Fibroblast of skin of scalp (primary cell): ENCODE data around the gene PLEKHO1. TPM values are rescaled to one million over a fixed set of nuclear protein-coding genes. Genes with fewer than 3 reads are reported as not detected.
"Not testable (repeated sequence)": the region's sequence is repeated elsewhere in the genome, so short reads cannot be mapped to it uniquely, and the experiment has no call there.

ENCODE experiments used
- DNase-seq: peaks from one replicate; pipeline ENCODE4 v3.0.0-alpha.2; 2013
- polyA plus RNA-seq, 2 experiments: library from polyadenylated mRNA; unstranded; fragments of 120-200 nt; gene quantifications; one replicate each; pipeline ENCODE4 v1.2.1, GENCODE V29; 2013; ENCODE audit not compliant: insufficient read length in 2 of 2

PLEKHO1 gene
- polyA plus RNA-seq (2013, experiment 1 of 2; ENCODE audit: insufficient read length), result 127 TPM
- polyA plus RNA-seq (2013, experiment 2 of 2; ENCODE audit: insufficient read length), result 121 TPM

GRCh38 chr1:150149271-150150132 is at the start of gene PLEKHO1:
Gene PLEKHO1, plus strand, starts transcription at chr1:150149916. Its CDS starts 342 bp downstream, at chr1:150150258.
- DNase-seq, result peak; percentile 89

- DNase-seq, result no peak
Measured at GRCh38 chr1:150102986-150103385, 46.7 kb upstream of the PLEKHO1 start.

- DNase-seq, result peak; percentile 5
Measured at GRCh38 chr1:150106341-150106740, 43.4 kb upstream of the PLEKHO1 start.

GRCh38 chr1:150109586-150109985 is 40.1 kb upstream of the PLEKHO1 start:
- no peak for DNase-seq

- DNase-seq, result no peak
Measured at GRCh38 chr1:150110116-150110515, 39.6 kb upstream of the PLEKHO1 start.

GRCh38 chr1:150111670-150112069 is 38.0 kb upstream of the PLEKHO1 start:
- DNase-seq, result no peak

GRCh38 chr1:150115121-150115520 is 34.6 kb upstream of the PLEKHO1 start:
- DNase-seq, result no peak

- DNase-seq, result no peak
Measured at GRCh38 chr1:150118716-150119115, 31.0 kb upstream of the PLEKHO1 start.

GRCh38 chr1:150121236-150121862 is 28.4 kb upstream of the PLEKHO1 start:
- peak; percentile 37 for DNase-seq

GRCh38 chr1:150126811-150127210 is 22.9 kb upstream of the PLEKHO1 start:
- no peak for DNase-seq

GRCh38 chr1:150127464-150127863 is 22.3 kb upstream of the PLEKHO1 start:
- DNase-seq, result no peak

- no peak for DNase-seq
Measured at GRCh38 chr1:150127868-150128267, 21.8 kb upstream of the PLEKHO1 start.

- DNase-seq, result no peak
Measured at GRCh38 chr1:150132372-150132771, 17.3 kb upstream of the PLEKHO1 start.

GRCh38 chr1:150134537-150134936 is 15.2 kb upstream of the PLEKHO1 start:
- DNase-seq, result no peak

- peak; percentile 39 for DNase-seq
Measured at GRCh38 chr1:150135400-150135799, 14.3 kb upstream of the PLEKHO1 start.

- peak; percentile 62 for DNase-seq
Measured at GRCh38 chr1:150138044-150138443, 11.7 kb upstream of the PLEKHO1 start.

- DNase-seq, result no peak
Measured at GRCh38 chr1:150141452-150141851, 8.3 kb upstream of the PLEKHO1 start.

GRCh38 chr1:150142083-150142482 is 7.6 kb upstream of the PLEKHO1 start:
- DNase-seq, result no peak

- DNase-seq, result no peak
Measured at GRCh38 chr1:150144606-150145005, 5.1 kb upstream of the PLEKHO1 start.

GRCh38 chr1:150146016-150146415 is 3.7 kb upstream of the PLEKHO1 start:
- DNase-seq, result not testable (repeated sequence)

GRCh38 chr1:150146849-150147542 is 2.7 kb upstream of the PLEKHO1 start:
- no peak for DNase-seq

GRCh38 chr1:150148837-150149270 is 862 bp upstream of the PLEKHO1 start:
- DNase-seq, result peak; percentile 53
